ENCODE data around the gene MDK. TPM values are rescaled to one million over a fixed set of nuclear protein-coding genes. Genes with fewer than 3 reads are reported as not detected.

The MDK gene
- total and polyA plus RNA-seq, 2 of the 13 experiments (the other 11 are each of a cell fraction or from before 2014, with no cell fraction given) = 312 to 407 TPM

GRCh38 chr11:46392421-46393230, 11.2 kb downstream of the MDK start (continued):
- TF ChIP-seq, protein P1, sequence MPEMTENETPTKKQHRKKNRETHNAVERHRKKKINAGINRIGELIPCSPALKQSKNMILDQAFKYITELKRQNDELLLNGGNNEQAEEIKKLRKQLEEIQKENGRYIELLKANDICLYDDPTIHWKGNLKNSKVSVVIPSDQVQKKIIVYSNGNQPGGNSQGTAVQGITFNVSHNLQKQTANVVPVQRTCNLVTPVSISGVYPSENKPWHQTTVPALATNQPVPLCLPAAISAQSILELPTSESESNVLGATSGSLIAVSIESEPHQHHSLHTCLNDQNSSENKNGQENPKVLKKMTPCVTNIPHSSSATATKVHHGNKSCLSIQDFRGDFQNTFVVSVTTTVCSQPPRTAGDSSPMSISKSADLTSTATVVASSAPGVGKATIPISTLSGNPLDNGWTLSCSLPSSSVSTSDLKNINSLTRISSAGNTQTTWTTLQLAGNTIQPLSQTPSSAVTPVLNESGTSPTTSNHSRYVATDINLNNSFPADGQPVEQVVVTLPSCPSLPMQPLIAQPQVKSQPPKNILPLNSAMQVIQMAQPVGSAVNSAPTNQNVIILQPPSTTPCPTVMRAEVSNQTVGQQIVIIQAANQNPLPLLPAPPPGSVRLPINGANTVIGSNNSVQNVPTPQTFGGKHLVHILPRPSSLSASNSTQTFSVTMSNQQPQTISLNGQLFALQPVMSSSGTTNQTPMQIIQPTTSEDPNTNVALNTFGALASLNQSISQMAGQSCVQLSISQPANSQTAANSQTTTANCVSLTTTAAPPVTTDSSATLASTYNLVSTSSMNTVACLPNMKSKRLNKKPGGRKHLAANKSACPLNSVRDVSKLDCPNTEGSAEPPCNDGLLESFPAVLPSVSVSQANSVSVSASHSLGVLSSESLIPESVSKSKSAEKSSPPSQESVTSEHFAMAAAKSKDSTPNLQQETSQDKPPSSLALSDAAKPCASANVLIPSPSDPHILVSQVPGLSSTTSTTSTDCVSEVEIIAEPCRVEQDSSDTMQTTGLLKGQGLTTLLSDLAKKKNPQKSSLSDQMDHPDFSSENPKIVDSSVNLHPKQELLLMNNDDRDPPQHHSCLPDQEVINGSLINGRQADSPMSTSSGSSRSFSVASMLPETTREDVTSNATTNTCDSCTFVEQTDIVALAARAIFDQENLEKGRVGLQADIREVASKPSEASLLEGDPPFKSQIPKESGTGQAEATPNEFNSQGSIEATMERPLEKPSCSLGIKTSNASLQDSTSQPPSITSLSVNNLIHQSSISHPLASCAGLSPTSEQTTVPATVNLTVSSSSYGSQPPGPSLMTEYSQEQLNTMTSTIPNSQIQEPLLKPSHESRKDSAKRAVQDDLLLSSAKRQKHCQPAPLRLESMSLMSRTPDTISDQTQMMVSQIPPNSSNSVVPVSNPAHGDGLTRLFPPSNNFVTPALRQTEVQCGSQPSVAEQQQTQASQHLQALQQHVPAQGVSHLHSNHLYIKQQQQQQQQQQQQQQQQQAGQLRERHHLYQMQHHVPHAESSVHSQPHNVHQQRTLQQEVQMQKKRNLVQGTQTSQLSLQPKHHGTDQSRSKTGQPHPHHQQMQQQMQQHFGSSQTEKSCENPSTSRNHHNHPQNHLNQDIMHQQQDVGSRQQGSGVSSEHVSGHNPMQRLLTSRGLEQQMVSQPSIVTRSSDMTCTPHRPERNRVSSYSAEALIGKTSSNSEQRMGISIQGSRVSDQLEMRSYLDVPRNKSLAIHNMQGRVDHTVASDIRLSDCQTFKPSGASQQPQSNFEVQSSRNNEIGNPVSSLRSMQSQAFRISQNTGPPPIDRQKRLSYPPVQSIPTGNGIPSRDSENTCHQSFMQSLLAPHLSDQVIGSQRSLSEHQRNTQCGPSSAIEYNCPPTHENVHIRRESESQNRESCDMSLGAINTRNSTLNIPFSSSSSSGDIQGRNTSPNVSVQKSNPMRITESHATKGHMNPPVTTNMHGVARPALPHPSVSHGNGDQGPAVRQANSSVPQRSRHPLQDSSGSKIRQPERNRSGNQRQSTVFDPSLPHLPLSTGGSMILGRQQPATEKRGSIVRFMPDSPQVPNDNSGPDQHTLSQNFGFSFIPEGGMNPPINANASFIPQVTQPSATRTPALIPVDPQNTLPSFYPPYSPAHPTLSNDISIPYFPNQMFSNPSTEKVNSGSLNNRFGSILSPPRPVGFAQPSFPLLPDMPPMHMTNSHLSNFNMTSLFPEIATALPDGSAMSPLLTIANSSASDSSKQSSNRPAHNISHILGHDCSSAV (CRISPR knock-in tag; IDR thresholded peaks at IDR 0.05; ENCODE audit: borderline replicate concordance) = no peak
- TF ChIP-seq, protein P2, sequence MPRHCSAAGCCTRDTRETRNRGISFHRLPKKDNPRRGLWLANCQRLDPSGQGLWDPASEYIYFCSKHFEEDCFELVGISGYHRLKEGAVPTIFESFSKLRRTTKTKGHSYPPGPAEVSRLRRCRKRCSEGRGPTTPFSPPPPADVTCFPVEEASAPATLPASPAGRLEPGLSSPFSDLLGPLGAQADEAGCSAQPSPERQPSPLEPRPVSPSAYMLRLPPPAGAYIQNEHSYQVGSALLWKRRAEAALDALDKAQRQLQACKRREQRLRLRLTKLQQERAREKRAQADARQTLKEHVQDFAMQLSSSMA (CRISPR knock-in tag; IDR thresholded peaks at IDR 0.05) = peak; percentile 97
- TF ChIP-seq, protein P3, sequence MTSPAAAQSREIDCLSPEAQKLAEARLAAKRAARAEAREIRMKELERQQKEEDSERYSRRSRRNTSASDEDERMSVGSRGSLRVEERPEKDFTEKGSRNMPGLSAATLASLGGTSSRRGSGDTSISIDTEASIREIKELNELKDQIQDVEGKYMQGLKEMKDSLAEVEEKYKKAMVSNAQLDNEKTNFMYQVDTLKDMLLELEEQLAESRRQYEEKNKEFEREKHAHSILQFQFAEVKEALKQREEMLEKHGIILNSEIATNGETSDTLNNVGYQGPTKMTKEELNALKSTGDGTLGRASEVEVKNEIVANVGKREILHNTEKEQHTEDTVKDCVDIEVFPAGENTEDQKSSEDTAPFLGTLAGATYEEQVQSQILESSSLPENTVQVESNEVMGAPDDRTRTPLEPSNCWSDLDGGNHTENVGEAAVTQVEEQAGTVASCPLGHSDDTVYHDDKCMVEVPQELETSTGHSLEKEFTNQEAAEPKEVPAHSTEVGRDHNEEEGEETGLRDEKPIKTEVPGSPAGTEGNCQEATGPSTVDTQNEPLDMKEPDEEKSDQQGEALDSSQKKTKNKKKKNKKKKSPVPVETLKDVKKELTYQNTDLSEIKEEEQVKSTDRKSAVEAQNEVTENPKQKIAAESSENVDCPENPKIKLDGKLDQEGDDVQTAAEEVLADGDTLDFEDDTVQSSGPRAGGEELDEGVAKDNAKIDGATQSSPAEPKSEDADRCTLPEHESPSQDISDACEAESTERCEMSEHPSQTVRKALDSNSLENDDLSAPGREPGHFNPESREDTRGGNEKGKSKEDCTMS (CRISPR knock-in tag; conservative IDR thresholded peaks at IDR 0.05) = peak; percentile 97; the same call in 1 of the 2 replicates
- peak; percentile 98; the same call in 1 of the 2 replicates for TF ChIP-seq TIGD3 (CRISPR knock-in tag; IDR thresholded peaks at IDR 0.05; ENCODE audit: borderline replicate concordance)
- TF ChIP-seq MXD1 (CRISPR knock-in tag; IDR thresholded peaks at IDR 0.05) = peak; percentile 99
- TF ChIP-seq ZFX (CRISPR knock-in tag; IDR thresholded peaks at IDR 0.05; ENCODE audit: low read depth) = peak; percentile 65
- TF ChIP-seq ZNF720 (CRISPR knock-in tag; IDR thresholded peaks at IDR 0.05) = 0 out of 2 replicates have a peak, but pooled peaks have one; percentile 31
- peak; percentile 99 for TF ChIP-seq ZNF607 (CRISPR knock-in tag; IDR thresholded peaks at IDR 0.05; ENCODE audit: borderline replicate concordance)
- peak; percentile 78 for TF ChIP-seq AGO2 (optimal IDR thresholded peaks at IDR 0.05; ENCODE audit: low read depth, low read length)
- TF ChIP-seq, protein P4, sequence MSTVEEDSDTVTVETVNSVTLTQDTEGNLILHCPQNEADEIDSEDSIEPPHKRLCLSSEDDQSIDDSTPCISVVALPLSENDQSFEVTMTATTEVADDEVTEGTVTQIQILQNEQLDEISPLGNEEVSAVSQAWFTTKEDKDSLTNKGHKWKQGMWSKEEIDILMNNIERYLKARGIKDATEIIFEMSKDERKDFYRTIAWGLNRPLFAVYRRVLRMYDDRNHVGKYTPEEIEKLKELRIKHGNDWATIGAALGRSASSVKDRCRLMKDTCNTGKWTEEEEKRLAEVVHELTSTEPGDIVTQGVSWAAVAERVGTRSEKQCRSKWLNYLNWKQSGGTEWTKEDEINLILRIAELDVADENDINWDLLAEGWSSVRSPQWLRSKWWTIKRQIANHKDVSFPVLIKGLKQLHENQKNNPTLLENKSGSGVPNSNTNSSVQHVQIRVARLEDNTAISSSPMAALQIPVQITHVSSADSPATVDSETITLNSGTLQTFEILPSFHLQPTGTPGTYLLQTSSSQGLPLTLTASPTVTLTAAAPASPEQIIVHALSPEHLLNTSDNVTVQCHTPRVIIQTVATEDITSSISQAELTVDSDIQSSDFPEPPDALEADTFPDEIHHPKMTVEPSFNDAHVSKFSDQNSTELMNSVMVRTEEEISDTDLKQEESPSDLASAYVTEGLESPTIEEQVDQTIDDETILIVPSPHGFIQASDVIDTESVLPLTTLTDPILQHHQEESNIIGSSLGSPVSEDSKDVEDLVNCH (CRISPR knock-in tag; IDR thresholded peaks at IDR 0.05) = peak; percentile 72; the same call in 1 of the 2 replicates
- TF ChIP-seq GATAD2A (CRISPR knock-in tag; IDR thresholded peaks at IDR 0.05) = peak; percentile 86

All from HepG2 (cell line).